Measurements from ENCODE around the gene CST1.
"Not testable (repeated sequence)": the region's sequence is repeated elsewhere in the genome, so short reads cannot be mapped to it uniquely, and the experiment has no call there.

Gene CST1

GRCh38 chr20:23754731-23755130, 4.0 kb upstream of the CST1 start:
- DNase-seq: no peak

GRCh38 chr20:23753589-23753988, 2.9 kb upstream of the CST1 start:
- no peak for DNase-seq

- DNase-seq: no peak
Measured at GRCh38 chr20:23753194-23753548, 2.4 kb upstream of the CST1 start.

- DNase-seq: no peak
Measured at GRCh38 chr20:23752481-23753193, 1.9 kb upstream of the CST1 start.

GRCh38 chr20:23752019-23752418, 1.3 kb upstream of the CST1 start:
- DNase-seq: no peak

- DNase-seq: no peak
Measured at GRCh38 chr20:23749746-23750145, 989 bp downstream of the CST1 start.

- DNase-seq: not testable (repeated sequence)
Measured at GRCh38 chr20:23748975-23749374, 1.8 kb downstream of the CST1 start.

GRCh38 chr20:23747551-23747950, 3.2 kb downstream of the CST1 start:
- DNase-seq: not testable (repeated sequence)

- not testable (repeated sequence) for DNase-seq
Measured at GRCh38 chr20:23747092-23747491, 3.6 kb downstream of the CST1 start.

GRCh38 chr20:23746321-23746720, 4.4 kb downstream of the CST1 start:
- DNase-seq: no peak

- DNase-seq: no peak
Measured at GRCh38 chr20:23745247-23745646, 5.5 kb downstream of the CST1 start.

GRCh38 chr20:23744817-23745216, 5.9 kb downstream of the CST1 start:
- no peak for DNase-seq

- not testable (repeated sequence) for DNase-seq
Measured at GRCh38 chr20:23735391-23735790, 15.3 kb downstream of the CST1 start.

- not testable (repeated sequence) for DNase-seq
Measured at GRCh38 chr20:23734949-23735348, 15.8 kb downstream of the CST1 start.

- DNase-seq: not testable (repeated sequence)
Measured at GRCh38 chr20:23734440-23734839, 16.3 kb downstream of the CST1 start.

- no peak for DNase-seq
Measured at GRCh38 chr20:23727016-23727415, 23.7 kb downstream of the CST1 start.

- DNase-seq: no peak
Measured at GRCh38 chr20:23725102-23725501, 25.6 kb downstream of the CST1 start.

GRCh38 chr20:23723659-23724307, 27.0 kb downstream of the CST1 start:
- DNase-seq: not testable (repeated sequence)

- DNase-seq: not testable (repeated sequence)
Measured at GRCh38 chr20:23722851-23723250, 27.9 kb downstream of the CST1 start.

- no peak for DNase-seq
Measured at GRCh38 chr20:23721962-23722361, 28.8 kb downstream of the CST1 start.

GRCh38 chr20:23719351-23719750, 31.4 kb downstream of the CST1 start:
- not testable (repeated sequence) for DNase-seq

- DNase-seq: not testable (repeated sequence)
Measured at GRCh38 chr20:23711778-23712177, 39.0 kb downstream of the CST1 start.

GRCh38 chr20:23710771-23711170, 40.0 kb downstream of the CST1 start:
- no peak for DNase-seq

GRCh38 chr20:23705895-23706294, 44.8 kb downstream of the CST1 start:
- no peak for DNase-seq

GRCh38 chr20:23702021-23702420, 48.7 kb downstream of the CST1 start:
- DNase-seq: no peak

Measured in GF-D8 (cell line).